ENCODE data around the gene SLC28A1.

DNA sequence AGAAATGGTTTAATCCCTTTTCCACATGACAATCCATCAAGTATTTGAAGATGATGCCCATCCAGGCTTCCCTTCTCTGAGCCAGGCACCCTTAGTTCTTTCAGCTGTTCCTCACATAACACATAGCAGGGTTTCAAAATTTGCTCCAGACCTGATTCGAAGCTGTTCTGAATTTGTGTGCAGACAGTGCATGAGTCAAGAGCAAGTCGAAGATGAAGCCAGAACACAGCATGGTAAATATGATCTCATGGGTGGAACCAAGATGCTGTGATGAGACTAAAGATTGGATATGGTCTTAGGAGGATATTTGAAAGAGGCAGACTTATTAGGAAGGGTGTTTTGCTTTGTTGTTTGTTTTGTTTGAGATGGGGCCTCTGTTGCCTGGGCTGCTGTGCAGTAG lies 64.6 kb downstream of the SLC28A1 start:
- TF ChIP-seq, protein P1, sequence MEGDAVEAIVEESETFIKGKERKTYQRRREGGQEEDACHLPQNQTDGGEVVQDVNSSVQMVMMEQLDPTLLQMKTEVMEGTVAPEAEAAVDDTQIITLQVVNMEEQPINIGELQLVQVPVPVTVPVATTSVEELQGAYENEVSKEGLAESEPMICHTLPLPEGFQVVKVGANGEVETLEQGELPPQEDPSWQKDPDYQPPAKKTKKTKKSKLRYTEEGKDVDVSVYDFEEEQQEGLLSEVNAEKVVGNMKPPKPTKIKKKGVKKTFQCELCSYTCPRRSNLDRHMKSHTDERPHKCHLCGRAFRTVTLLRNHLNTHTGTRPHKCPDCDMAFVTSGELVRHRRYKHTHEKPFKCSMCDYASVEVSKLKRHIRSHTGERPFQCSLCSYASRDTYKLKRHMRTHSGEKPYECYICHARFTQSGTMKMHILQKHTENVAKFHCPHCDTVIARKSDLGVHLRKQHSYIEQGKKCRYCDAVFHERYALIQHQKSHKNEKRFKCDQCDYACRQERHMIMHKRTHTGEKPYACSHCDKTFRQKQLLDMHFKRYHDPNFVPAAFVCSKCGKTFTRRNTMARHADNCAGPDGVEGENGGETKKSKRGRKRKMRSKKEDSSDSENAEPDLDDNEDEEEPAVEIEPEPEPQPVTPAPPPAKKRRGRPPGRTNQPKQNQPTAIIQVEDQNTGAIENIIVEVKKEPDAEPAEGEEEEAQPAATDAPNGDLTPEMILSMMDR (optimal IDR thresholded peaks at IDR 0.05 in 1 of 3, IDR thresholded peaks at IDR 0.05 in 1 of 3, conservative IDR thresholded peaks at IDR 0.05 in 1 of 3; ENCODE audit: extremely low read depth in 1 of 3, insufficient read depth in 2 of 3, low read length in 3 of 3), result no peak
- no peak for TF ChIP-seq EZH2 (IDR thresholded peaks at IDR 0.05; ENCODE audit: low read length)

Data from keratinocyte (primary cell).